OCI-LY1 (cell line): Measurements from ENCODE around the gene PDE4D.

Source experiments
- H2AFZ ChIP-seq: fragments of 200-600 bp; sonication (generic), shearing (Covaris generic); 2 replicates; pipeline ENCODE4 v1.6.0; 2014; ENCODE audit warnings: antibody characterized with exemption, mild to moderate bottlenecking, low read length
- H3F3A ChIP-seq: fragments of 200-600 bp; sonication (generic), shearing (Covaris generic); 2 replicates; pipeline ENCODE4 v1.6.0; 2014; ENCODE audit warnings: mild to moderate bottlenecking, antibody characterized with exemption, low read length, moderate library complexity; ENCODE audit not compliant: insufficient read depth
- H3K27ac ChIP-seq: fragments of 200-600 bp; sonication (generic); 2 replicates; pipeline ENCODE4 v1.5.1; 2014; ENCODE audit warnings: low read length, mixed run types, mild to moderate bottlenecking, low read depth; ENCODE audit not compliant: poor library complexity, severe bottlenecking
- H3K27me3 ChIP-seq: fragments of 200-600 bp; sonication (generic); 2 replicates; pipeline ENCODE4 v1.6.0; 2014; ENCODE audit warnings: antibody characterized with exemption, mild to moderate bottlenecking, low read length, moderate library complexity; ENCODE audit not compliant: insufficient read depth
- H3K36me3 ChIP-seq: fragments of 200-600 bp; sonication (generic); 2 replicates; pipeline ENCODE4 v1.6.1; 2014; ENCODE audit warnings: mild to moderate bottlenecking, antibody characterized with exemption, low read length, moderate library complexity, mixed read lengths; ENCODE audit not compliant: insufficient read depth
- H3K4me1 ChIP-seq: fragments of 200-600 bp; sonication (generic); 2 replicates; pipeline ENCODE4 v1.5.1; 2014; ENCODE audit warnings: mild to moderate bottlenecking, low read length, moderate library complexity; ENCODE audit not compliant: insufficient read depth, severe bottlenecking
- H3K4me2 ChIP-seq: fragments of 200-600 bp; sonication (generic), shearing (Covaris generic); 2 replicates; pipeline ENCODE4 v1.6.1; 2014; ENCODE audit warnings: low read length
- H3K4me3 ChIP-seq: fragments of 200-600 bp; sonication (generic); 2 replicates; pipeline ENCODE4 v1.5.1; 2014; ENCODE audit warnings: low read length, low read depth, mild to moderate bottlenecking, mixed read lengths; ENCODE audit not compliant: poor library complexity, severe bottlenecking
- H3K79me2 ChIP-seq: fragments of 200-600 bp; shearing (Covaris generic); 2 replicates; pipeline ENCODE4 v1.6.1; 2016; ENCODE audit warnings: mixed run types, low read length, mixed read lengths; ENCODE audit not compliant: insufficient read depth
- H3K9ac ChIP-seq: fragments of 200-600 bp; sonication (generic), shearing (Covaris generic); 2 replicates; pipeline ENCODE4 v1.6.1; 2014; ENCODE audit warnings: mild to moderate bottlenecking, low read length, mixed read lengths
- H3K9me2 ChIP-seq: fragments of 200-600 bp; sonication (generic), shearing (Covaris generic); 2 replicates; pipeline ENCODE4 v1.6.1; 2014; ENCODE audit warnings: low read depth, mild to moderate bottlenecking, low read length, mixed read lengths
- H3K9me3 ChIP-seq: fragments of 200-600 bp; shearing (Covaris generic); 2 replicates; pipeline ENCODE4 v1.6.1; 2014; ENCODE audit warnings: low read length, mixed read lengths
- H4K20me1 ChIP-seq: fragments of 200-600 bp; sonication (generic), shearing (Covaris generic); 2 replicates; pipeline ENCODE4 v1.6.0; 2016; ENCODE audit warnings: mild to moderate bottlenecking, low read length; ENCODE audit not compliant: insufficient read depth
- EZH2 ChIP-seq: fragments of 200-600 bp; sonication (generic), shearing (Covaris generic); IDR thresholded peaks from 2 replicates; pipeline ENCODE4 v1.8.0; 2017; ENCODE audit warnings: borderline replicate concordance, mixed run types, mild to moderate bottlenecking, antibody characterized with exemption, low read length, moderate library complexity, mixed read lengths
- TF ChIP-seq, protein P1 (sequence below): fragments of 200-600 bp; sonication (generic), shearing (Covaris generic); IDR thresholded peaks from 2 replicates; pipeline ENCODE4 v1.5.1; 2017; ENCODE audit warnings: mild to moderate bottlenecking, antibody characterized with exemption, low read length, moderate library complexity, mixed read lengths

The PDE4D gene

DNA sequence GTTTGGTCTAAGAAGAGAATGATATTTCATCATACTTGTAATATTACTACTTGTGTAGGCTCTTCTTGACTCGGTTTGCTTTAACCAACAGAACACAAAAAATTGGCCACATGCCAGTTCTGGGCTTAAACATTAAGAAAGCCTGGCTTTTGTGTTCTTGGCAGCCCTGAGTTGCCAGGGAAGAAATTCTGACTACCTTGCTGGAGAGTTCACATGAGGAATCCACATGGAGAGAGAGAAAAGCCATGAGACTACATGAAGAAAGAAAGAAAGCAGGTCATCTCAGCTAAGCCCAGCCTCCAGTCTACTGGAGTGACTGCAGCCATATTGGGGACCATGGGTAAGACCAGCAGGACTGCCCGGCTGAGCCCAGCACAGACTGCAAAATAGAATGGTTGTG, 785.8 kb downstream of the PDE4D start:
- Histone ChIP-seq H3K4me1 (no peaks in the 10 kb centered on the region), H4K20me1 (no peaks in the 10 kb centered on the region), H3K4me2 (no peak overlapping the region), H3K9me2 (no peaks in the 10 kb centered on the region), H2AFZ (no peak overlapping the region), H3F3A (no peaks in the 10 kb centered on the region), H3K27me3 (no peaks in the 10 kb centered on the region), H3K4me3 (no peak overlapping the region), H3K79me2 (no peaks in the 10 kb centered on the region), H3K36me3 (no peaks in the 10 kb centered on the region), H3K9me3 (no peaks in the 10 kb centered on the region), H3K9ac (no peak overlapping the region), H3K27ac (no peak overlapping the region)
- TF ChIP-seq, protein P1, sequence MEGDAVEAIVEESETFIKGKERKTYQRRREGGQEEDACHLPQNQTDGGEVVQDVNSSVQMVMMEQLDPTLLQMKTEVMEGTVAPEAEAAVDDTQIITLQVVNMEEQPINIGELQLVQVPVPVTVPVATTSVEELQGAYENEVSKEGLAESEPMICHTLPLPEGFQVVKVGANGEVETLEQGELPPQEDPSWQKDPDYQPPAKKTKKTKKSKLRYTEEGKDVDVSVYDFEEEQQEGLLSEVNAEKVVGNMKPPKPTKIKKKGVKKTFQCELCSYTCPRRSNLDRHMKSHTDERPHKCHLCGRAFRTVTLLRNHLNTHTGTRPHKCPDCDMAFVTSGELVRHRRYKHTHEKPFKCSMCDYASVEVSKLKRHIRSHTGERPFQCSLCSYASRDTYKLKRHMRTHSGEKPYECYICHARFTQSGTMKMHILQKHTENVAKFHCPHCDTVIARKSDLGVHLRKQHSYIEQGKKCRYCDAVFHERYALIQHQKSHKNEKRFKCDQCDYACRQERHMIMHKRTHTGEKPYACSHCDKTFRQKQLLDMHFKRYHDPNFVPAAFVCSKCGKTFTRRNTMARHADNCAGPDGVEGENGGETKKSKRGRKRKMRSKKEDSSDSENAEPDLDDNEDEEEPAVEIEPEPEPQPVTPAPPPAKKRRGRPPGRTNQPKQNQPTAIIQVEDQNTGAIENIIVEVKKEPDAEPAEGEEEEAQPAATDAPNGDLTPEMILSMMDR: no peak
- TF ChIP-seq EZH2: no peak

DNA sequence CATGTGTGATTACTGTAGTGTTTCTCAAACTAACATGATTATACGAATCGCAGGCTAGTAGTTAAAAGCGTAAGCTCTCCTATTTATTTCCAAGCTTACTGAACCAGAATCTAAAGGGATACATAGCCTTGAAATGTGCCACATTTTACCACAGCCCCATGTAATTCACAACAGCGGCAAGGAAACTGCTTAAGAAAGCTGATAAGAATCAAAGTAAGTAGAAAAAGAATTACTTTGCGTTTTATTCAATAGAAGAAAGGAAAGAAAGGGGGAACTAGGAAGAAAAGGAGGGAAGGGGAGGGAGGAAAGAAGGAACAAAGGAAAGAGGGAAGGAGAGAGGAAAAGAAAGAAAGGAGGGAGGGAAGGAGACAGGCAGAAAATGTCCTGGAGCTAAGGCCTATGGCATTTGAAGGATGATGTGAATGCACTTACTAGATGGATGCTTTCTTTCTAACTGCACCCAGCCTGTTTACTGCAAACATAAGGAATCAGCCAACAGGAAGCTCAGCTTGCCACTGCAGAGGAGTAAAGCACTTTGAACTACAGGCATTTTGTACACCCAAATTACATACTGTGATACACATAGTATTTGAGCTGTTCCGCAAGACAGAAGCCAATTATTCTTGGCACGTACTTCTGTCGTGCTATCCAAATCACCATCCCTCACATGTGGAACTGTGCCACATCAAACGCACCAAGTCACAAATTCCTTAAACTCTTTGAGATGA, 789.0 kb downstream of the PDE4D start:
- Histone ChIP-seq H4K20me1 (no peaks in the 10 kb centered on the region), H3K4me2 (no peak overlapping the region), H3K27me3 (no peaks in the 10 kb centered on the region), H3K9ac (no peak overlapping the region), H3K4me1 (no peaks in the 10 kb centered on the region), H3K36me3 (no peaks in the 10 kb centered on the region), H3K4me3 (no peak overlapping the region), H3K27ac (no peak overlapping the region), H2AFZ (no peak overlapping the region), H3F3A (no peaks in the 10 kb centered on the region), H3K9me3 (no peaks in the 10 kb centered on the region), H3K79me2 (no peaks in the 10 kb centered on the region), H3K9me2 (no peaks in the 10 kb centered on the region)
- TF ChIP-seq, protein P1: no peak
- TF ChIP-seq EZH2: no peak

DNA sequence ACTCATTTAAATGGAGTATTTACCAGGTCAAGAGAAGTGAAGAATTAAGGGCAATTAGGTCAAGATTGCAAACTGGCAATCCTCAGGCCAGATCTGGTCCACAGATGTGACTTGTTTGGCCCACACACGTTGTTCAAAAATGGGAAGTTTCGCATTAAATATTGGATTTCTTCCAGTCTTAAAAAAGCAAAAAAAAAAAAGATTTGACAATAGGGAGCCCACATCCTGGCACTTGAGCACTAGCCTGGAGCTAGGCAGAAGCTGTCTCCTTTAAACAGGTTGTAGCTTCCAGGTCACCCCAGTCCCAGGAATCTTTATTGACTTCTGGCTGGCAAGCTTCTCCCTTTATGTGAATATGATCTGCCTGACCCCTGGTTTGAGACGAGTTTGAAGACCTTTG, 790.2 kb downstream of the PDE4D start:
- Histone ChIP-seq H3K4me3 (no peak overlapping the region), H3K36me3 (no peaks in the 10 kb centered on the region), H3K9me2 (no peaks in the 10 kb centered on the region), H3F3A (no peaks in the 10 kb centered on the region), H4K20me1 (no peaks in the 10 kb centered on the region), H3K27ac (no peak overlapping the region), H3K9ac (no peak overlapping the region), H3K4me1 (no peaks in the 10 kb centered on the region), H3K27me3 (no peaks in the 10 kb centered on the region), H3K79me2 (no peaks in the 10 kb centered on the region), H3K9me3 (no peaks in the 10 kb centered on the region), H3K4me2 (no peak overlapping the region), H2AFZ (no peak overlapping the region)
- TF ChIP-seq EZH2: no peak
- TF ChIP-seq, protein P1: no peak
